Measurements from ENCODE around the gene CYLC1. TPM values are rescaled to one million over a fixed set of nuclear protein-coding genes. Genes with fewer than 3 reads are reported as not detected.

Gene CYLC1
- total and polyA plus RNA-seq, 8 donors, result not detected

GRCh38 chrX:83916525-83916924 lies 55.6 kb downstream of the CYLC1 start:
- no peak for TF ChIP-seq POLR2A (IDR thresholded peaks at IDR 0.05)
- no peak for TF ChIP-seq EP300 (IDR thresholded peaks at IDR 0.05)
- TF ChIP-seq POLR2AphosphoS5 (IDR thresholded peaks at IDR 0.05), result no peak
- TF ChIP-seq CTCF (IDR thresholded peaks at IDR 0.05), result peak in 2 of 7 experiments; percentile 16 to 21
- Histone ChIP-seq H3K36me3 (no peaks in the 10 kb centered on the region), H3K27me3 (no peaks in the 10 kb centered on the region), H3K4me3 (no peak overlapping the region), H3K9me3 (no peaks in the 10 kb centered on the region), H3K27ac (no peak overlapping the region), H3K4me1 (no peaks in the 10 kb centered on the region)
- intact Hi-C loops (cut with DNase I; ENCODE audit: low total_unique reads), result no loop called here
- WGBS, 5 donors, result 33 to 41% (median 36%) methylated on average over 2 of the region's 2 CpGs
- DNase-seq, result peak in 1 of 2 donors; percentile 7

GRCh38 chrX:83934220-83934619 lies 73.3 kb downstream of the CYLC1 start:
- Histone ChIP-seq H3K36me3 (no peaks in the 10 kb centered on the region), H3K27ac (no peak overlapping the region), H3K4me1 (no peaks in the 10 kb centered on the region), H3K27me3 (no peaks in the 10 kb centered on the region), H3K9me3 (no peaks in the 10 kb centered on the region), H3K4me3 (no peak overlapping the region)
- 55 to 92% (median 67%) methylated on average over 2 of the region's 2 CpGs for WGBS, 5 donors
- intact Hi-C loops (cut with DNase I; ENCODE audit: low total_unique reads), result no loop called here
- DNase-seq, result no peak
- TF ChIP-seq CTCF (IDR thresholded peaks at IDR 0.05) (no peak), EP300 (IDR thresholded peaks at IDR 0.05) (no peak), POLR2AphosphoS5 (IDR thresholded peaks at IDR 0.05) (no peak), POLR2A (IDR thresholded peaks at IDR 0.05) (no peak)

Data from stomach (tissue), 9 donors.